ENCODE results near the gene LAMC1. TPM values are rescaled to one million over a fixed set of nuclear protein-coding genes. Genes with fewer than 3 reads are reported as not detected.

The LAMC1 gene
- total and polyA plus RNA-seq, 2 experiments from 2014 or later, result 18.4 to 116 TPM

DNA sequence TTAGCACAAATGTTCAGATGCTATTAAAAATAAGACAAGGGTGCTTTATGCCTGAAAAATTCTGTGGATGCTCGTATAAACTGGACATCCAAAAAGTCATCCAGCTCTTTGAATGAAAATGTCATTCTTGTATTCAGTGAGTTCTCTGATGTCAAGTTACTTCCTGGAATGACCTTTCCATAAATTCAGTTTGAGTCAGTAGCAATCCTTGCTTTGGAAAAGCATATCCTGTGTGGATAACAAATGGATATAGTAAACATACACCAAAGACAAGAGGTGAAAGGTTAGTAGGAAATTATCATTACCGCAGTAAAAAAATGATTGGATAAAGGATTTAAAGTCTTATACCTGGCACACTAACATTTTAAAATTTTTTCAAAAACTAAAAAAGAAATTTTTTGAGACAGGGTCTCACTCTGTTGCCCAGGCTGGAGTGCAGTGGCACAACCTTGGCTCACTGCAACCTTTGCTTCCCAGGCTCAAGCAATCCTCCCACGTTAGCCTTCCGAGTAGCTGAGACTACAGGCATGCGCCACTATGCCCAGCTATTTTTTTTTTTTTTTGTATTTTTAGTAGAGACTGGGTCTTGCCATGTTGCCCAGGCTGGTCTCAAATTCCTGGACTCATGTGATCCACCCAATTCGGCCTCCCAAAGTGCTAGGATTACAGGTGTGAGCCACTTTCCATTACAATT lies 10.8 kb upstream of the LAMC1 start:
- Histone ChIP-seq H3K27ac (ENCODE audit: low read depth) (no peak overlapping the region), H3K79me2 (replicated peaks; ENCODE audit: insufficient read depth) (no peaks in the 10 kb centered on the region), H3K4me1 (ENCODE audit: insufficient read depth) (no peaks in the 10 kb centered on the region; the same call in 1 of the 2 replicates), H4K20me1 (replicated peaks; ENCODE audit: insufficient read depth) (no peaks in the 10 kb centered on the region), H3K27me3 (ENCODE audit: insufficient read depth) (no peaks in the 10 kb centered on the region), H3K36me3 (ENCODE audit: insufficient read depth) (no peaks in the 10 kb centered on the region), H3K4me3 (no peak overlapping the region), H3K4me2 (no peak overlapping the region), H3F3A (replicated peaks; ENCODE audit: low read depth) (no peaks in the 10 kb centered on the region), H2AFZ (no peak overlapping the region), H3K9me2 (ENCODE audit: insufficient read depth) (no peaks in the 10 kb centered on the region)
- Mint-ChIP-seq H3K4me1 (peaks cover 16% of the 10 kb centered on the region), H3K27ac (no peak overlapping the region), H3K36me3 (ENCODE audit: low read depth) (peaks cover 10% of the 10 kb centered on the region; the same call in 2 of the 3 replicates), H3K27me3 (ENCODE audit: insufficient read depth, low read depth, poor library complexity) (peaks cover 3% of the 10 kb centered on the region), H3K4me3 (no peak overlapping the region), H3K9me3 (peaks cover 10% of the 10 kb centered on the region; the same call in 2 of the 3 replicates)
- ATAC-seq, result no peak
- no peak for DNase-seq (ENCODE audit: low spot score)
- TF ChIP-seq POLR2AphosphoS5 (IDR thresholded peaks at IDR 0.05; ENCODE audit: low read depth) (no peak), JUNB (IDR thresholded peaks at IDR 0.05; ENCODE audit: unreplicated experiment) (no peak), CREB1 (CRISPR knock-in tag; IDR thresholded peaks at IDR 0.05; ENCODE audit: low read depth) (no peak), NANOG (IDR thresholded peaks at IDR 0.05; ENCODE audit: borderline replicate concordance) (no peak), ZNF331 (CRISPR knock-in tag; IDR thresholded peaks at IDR 0.05; ENCODE audit: low read depth) (no peak), EZH2phosphoT487 (IDR thresholded peaks at IDR 0.05; ENCODE audit: unreplicated experiment) (no peak), EZH2 (IDR thresholded peaks at IDR 0.05; ENCODE audit: low read depth, unreplicated experiment) (no peak), STAT1 (IDR thresholded peaks at IDR 0.05; ENCODE audit: unreplicated experiment) (no peak), ZNF114 (CRISPR knock-in tag; IDR thresholded peaks at IDR 0.05) (no peak)
- TF ChIP-seq, protein P1, sequence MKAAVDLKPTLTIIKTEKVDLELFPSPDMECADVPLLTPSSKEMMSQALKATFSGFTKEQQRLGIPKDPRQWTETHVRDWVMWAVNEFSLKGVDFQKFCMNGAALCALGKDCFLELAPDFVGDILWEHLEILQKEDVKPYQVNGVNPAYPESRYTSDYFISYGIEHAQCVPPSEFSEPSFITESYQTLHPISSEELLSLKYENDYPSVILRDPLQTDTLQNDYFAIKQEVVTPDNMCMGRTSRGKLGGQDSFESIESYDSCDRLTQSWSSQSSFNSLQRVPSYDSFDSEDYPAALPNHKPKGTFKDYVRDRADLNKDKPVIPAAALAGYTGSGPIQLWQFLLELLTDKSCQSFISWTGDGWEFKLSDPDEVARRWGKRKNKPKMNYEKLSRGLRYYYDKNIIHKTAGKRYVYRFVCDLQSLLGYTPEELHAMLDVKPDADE (IDR thresholded peaks at IDR 0.05), result no peak
- TF ChIP-seq, protein P2, sequence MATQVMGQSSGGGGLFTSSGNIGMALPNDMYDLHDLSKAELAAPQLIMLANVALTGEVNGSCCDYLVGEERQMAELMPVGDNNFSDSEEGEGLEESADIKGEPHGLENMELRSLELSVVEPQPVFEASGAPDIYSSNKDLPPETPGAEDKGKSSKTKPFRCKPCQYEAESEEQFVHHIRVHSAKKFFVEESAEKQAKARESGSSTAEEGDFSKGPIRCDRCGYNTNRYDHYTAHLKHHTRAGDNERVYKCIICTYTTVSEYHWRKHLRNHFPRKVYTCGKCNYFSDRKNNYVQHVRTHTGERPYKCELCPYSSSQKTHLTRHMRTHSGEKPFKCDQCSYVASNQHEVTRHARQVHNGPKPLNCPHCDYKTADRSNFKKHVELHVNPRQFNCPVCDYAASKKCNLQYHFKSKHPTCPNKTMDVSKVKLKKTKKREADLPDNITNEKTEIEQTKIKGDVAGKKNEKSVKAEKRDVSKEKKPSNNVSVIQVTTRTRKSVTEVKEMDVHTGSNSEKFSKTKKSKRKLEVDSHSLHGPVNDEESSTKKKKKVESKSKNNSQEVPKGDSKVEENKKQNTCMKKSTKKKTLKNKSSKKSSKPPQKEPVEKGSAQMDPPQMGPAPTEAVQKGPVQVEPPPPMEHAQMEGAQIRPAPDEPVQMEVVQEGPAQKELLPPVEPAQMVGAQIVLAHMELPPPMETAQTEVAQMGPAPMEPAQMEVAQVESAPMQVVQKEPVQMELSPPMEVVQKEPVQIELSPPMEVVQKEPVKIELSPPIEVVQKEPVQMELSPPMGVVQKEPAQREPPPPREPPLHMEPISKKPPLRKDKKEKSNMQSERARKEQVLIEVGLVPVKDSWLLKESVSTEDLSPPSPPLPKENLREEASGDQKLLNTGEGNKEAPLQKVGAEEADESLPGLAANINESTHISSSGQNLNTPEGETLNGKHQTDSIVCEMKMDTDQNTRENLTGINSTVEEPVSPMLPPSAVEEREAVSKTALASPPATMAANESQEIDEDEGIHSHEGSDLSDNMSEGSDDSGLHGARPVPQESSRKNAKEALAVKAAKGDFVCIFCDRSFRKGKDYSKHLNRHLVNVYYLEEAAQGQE (IDR thresholded peaks at IDR 0.05; ENCODE audit: unreplicated experiment), result no peak
- TF ChIP-seq, protein P3, sequence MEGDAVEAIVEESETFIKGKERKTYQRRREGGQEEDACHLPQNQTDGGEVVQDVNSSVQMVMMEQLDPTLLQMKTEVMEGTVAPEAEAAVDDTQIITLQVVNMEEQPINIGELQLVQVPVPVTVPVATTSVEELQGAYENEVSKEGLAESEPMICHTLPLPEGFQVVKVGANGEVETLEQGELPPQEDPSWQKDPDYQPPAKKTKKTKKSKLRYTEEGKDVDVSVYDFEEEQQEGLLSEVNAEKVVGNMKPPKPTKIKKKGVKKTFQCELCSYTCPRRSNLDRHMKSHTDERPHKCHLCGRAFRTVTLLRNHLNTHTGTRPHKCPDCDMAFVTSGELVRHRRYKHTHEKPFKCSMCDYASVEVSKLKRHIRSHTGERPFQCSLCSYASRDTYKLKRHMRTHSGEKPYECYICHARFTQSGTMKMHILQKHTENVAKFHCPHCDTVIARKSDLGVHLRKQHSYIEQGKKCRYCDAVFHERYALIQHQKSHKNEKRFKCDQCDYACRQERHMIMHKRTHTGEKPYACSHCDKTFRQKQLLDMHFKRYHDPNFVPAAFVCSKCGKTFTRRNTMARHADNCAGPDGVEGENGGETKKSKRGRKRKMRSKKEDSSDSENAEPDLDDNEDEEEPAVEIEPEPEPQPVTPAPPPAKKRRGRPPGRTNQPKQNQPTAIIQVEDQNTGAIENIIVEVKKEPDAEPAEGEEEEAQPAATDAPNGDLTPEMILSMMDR (conservative IDR thresholded peaks at IDR 0.05; ENCODE audit: low read depth in 2 of 2), result no peak
- TF ChIP-seq, protein P4, sequence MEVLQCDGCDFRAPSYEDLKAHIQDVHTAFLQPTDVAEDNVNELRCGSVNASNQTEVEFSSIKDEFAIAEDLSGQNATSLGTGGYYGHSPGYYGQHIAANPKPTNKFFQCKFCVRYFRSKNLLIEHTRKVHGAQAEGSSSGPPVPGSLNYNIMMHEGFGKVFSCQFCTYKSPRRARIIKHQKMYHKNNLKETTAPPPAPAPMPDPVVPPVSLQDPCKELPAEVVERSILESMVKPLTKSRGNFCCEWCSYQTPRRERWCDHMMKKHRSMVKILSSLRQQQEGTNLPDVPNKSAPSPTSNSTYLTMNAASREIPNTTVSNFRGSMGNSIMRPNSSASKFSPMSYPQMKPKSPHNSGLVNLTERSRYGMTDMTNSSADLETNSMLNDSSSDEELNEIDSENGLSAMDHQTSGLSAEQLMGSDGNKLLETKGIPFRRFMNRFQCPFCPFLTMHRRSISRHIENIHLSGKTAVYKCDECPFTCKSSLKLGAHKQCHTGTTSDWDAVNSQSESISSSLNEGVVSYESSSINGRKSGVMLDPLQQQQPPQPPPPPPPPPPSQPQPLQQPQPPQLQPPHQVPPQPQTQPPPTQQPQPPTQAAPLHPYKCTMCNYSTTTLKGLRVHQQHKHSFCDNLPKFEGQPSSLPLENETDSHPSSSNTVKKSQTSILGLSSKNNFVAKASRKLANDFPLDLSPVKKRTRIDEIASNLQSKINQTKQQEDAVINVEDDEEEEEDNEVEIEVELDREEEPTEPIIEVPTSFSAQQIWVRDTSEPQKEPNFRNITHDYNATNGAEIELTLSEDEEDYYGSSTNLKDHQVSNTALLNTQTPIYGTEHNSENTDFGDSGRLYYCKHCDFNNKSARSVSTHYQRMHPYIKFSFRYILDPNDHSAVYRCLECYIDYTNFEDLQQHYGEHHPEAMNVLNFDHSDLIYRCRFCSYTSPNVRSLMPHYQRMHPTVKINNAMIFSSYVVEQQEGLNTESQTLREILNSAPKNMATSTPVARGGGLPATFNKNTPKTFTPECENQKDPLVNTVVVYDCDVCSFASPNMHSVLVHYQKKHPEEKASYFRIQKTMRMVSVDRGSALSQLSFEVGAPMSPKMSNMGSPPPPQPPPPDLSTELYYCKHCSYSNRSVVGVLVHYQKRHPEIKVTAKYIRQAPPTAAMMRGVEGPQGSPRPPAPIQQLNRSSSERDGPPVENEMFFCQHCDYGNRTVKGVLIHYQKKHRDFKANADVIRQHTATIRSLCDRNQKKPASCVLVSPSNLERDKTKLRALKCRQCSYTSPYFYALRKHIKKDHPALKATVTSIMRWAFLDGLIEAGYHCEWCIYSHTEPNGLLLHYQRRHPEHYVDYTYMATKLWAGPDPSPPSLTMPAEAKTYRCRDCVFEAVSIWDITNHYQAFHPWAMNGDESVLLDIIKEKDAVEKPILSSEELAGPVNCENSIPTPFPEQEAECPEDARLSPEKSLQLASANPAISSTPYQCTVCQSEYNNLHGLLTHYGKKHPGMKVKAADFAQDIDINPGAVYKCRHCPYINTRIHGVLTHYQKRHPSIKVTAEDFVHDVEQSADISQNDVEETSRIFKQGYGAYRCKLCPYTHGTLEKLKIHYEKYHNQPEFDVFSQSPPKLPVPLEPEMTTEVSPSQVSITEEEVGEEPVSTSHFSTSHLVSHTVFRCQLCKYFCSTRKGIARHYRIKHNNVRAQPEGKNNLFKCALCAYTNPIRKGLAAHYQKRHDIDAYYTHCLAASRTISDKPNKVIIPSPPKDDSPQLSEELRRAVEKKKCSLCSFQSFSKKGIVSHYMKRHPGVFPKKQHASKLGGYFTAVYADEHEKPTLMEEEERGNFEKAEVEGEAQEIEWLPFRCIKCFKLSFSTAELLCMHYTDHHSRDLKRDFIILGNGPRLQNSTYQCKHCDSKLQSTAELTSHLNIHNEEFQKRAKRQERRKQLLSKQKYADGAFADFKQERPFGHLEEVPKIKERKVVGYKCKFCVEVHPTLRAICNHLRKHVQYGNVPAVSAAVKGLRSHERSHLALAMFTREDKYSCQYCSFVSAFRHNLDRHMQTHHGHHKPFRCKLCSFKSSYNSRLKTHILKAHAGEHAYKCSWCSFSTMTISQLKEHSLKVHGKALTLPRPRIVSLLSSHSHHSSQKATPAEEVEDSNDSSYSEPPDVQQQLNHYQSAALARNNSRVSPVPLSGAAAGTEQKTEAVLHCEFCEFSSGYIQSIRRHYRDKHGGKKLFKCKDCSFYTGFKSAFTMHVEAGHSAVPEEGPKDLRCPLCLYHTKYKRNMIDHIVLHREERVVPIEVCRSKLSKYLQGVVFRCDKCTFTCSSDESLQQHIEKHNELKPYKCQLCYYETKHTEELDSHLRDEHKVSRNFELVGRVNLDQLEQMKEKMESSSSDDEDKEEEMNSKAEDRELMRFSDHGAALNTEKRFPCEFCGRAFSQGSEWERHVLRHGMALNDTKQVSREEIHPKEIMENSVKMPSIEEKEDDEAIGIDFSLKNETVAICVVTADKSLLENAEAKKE (CRISPR knock-in tag; IDR thresholded peaks at IDR 0.05), result no peak

All from GM23338 (cell line).